ENCODE data around the gene BRMS1L. TPM values are rescaled to one million over a fixed set of nuclear protein-coding genes. Genes with fewer than 3 reads are reported as not detected.
"Not testable (repeated sequence)": the region's sequence is repeated elsewhere in the genome, so short reads cannot be mapped to it uniquely, and the experiment has no call there.

BRMS1L gene
- total RNA-seq, 4 donors from 2014 or later: 1.00 to 4.6 (median 3.7) TPM

DNA sequence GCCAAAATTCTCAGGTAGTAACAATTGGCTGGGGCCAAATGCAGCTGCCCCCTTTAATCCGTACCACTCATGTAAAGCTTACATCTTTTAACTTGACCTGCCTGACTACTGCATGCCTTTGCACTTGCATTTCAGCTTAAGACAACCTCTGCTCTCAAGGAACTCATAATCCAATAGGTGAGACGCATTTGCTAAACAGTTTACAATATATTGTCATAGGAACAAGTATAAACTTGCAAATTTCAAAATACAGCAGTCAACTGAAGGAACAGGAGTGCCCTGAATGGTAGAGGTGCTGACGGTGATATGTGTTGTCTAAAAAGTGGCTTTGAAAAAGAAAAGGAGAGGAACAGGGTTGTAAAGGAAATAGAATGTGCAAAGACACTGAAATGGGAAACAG, 3.6 kb upstream of the BRMS1L start:
- 73 to 83% methylated on average over 1 to 3 of the region's 3 CpGs for WGBS, 2 donors (ENCODE audit: low coverage in 1 of 2)
- in situ Hi-C loops (cut with MboI; ENCODE audit: low pct_ligation_motif_present in 1 of 4, low pct_unique_long_range_greater_than_20kb in 1 of 4, low sequenced_read_pairs in 3 of 4): loop anchor here in 1 of 4 donors (25.0 kb wide), 1 partner anchor 685 kb away; no protein-coding TSS in a partner anchor
- Histone ChIP-seq H3K4me3 (no peak overlapping the region), H3K9me3 (no peaks in the 10 kb centered on the region), H3K36me3 (no peaks in the 10 kb centered on the region), H3K27ac (no peak overlapping the region), H3K27me3 (no peaks in the 10 kb centered on the region), H3K4me1 (peaks cover 0 to 14% (median 5%) of the 10 kb centered on the region in 4 donors)
- TF ChIP-seq EP300 (IDR thresholded peaks at IDR 0.05; ENCODE audit: low read depth) (no peak), POLR2AphosphoS5 (IDR thresholded peaks at IDR 0.05) (no peak), POLR2A (IDR thresholded peaks at IDR 0.05) (no peak)
- TF ChIP-seq, protein P1, sequence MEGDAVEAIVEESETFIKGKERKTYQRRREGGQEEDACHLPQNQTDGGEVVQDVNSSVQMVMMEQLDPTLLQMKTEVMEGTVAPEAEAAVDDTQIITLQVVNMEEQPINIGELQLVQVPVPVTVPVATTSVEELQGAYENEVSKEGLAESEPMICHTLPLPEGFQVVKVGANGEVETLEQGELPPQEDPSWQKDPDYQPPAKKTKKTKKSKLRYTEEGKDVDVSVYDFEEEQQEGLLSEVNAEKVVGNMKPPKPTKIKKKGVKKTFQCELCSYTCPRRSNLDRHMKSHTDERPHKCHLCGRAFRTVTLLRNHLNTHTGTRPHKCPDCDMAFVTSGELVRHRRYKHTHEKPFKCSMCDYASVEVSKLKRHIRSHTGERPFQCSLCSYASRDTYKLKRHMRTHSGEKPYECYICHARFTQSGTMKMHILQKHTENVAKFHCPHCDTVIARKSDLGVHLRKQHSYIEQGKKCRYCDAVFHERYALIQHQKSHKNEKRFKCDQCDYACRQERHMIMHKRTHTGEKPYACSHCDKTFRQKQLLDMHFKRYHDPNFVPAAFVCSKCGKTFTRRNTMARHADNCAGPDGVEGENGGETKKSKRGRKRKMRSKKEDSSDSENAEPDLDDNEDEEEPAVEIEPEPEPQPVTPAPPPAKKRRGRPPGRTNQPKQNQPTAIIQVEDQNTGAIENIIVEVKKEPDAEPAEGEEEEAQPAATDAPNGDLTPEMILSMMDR (IDR thresholded peaks at IDR 0.05): no peak
- DNase-seq: no peak
- intact Hi-C loops (cut with DNase I; ENCODE audit: low total_unique reads): no loop called here

DNA sequence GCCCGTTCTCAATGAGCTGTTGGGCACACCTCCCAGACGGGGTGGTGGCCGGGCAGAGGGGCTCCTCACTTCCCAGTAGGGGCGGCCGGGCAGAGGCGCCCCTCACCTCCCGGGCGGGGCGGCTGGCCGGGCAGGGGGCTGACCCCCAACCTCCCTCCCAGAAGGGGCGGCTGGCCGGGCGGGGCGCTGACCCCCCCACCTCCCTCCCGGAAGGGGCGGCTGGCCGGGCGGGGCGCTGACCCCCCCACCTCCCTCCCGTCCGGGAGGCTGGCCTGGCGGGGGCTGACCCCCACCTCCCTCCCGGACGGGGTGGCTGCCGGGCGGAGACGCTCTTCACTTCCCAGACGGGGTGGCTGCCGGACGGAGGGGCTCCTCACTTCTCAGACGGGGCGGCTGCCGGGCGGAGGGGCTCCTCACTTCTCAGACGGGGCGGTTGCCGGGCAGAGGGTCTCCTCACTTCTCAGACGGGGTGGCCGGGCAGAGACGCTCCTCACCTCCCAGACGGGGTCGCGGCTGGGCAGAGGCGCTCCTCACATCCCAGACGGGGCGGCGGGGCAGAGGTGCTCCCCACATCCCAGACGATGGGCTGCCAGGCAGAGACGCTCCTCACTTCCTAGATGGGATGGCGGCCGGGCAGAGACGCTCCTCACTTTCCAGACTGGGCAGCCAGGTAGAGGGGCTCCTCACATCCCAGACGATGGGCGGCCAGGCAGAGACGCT, 1.5 kb upstream of the BRMS1L start:
- DNase-seq; intact Hi-C loops (cut with DNase I; ENCODE audit: low total_unique reads); H3K4me3 ChIP-seq; H3K9me3 ChIP-seq; H3K27me3 ChIP-seq; H3K27ac ChIP-seq; H3K36me3 ChIP-seq: not testable (repeated sequence)
- WGBS, 2 donors (ENCODE audit: low coverage in 1 of 2): 93% methylated on average over 5 of the region's 55 CpGs; no CpG with 5 or more reads in 1 of the 2 donors
- peaks cover 0 to 17% (median 6%) of the 10 kb centered on the region in 4 donors for H3K4me1 ChIP-seq
- in situ Hi-C loops (cut with MboI; ENCODE audit: low pct_ligation_motif_present in 1 of 4, low pct_unique_long_range_greater_than_20kb in 1 of 4, low sequenced_read_pairs in 3 of 4): loop anchor here in 1 of 4 donors (25.0 kb wide), 1 partner anchor 687 kb away; no protein-coding TSS in a partner anchor

DNA sequence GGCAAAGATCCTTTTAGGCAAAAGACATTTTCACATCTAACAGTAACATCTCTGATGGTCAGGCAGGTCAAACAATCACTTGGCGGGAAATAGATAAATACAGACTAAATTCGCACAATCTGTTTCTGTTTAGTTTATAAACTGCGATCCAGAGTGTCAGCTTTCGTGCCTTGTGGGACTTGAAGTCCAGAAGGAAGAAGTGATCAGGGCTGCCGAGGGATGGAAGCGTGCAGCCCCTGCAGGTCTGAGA, 245 bp upstream of the BRMS1L start:
- Histone ChIP-seq H3K27ac (peak overlapping the region; percentile 94 to 99 (median 98)), H3K4me3 (peak overlapping the region; percentile 18 to 86 (median 74)), H3K27me3 (no peaks in the 10 kb centered on the region), H3K36me3 (no peaks in the 10 kb centered on the region), H3K9me3 (no peaks in the 10 kb centered on the region), H3K4me1 (peaks cover 0 to 17% (median 6%) of the 10 kb centered on the region in 4 donors)
- 0% methylated on average over 3 to 6 of the region's 6 CpGs for WGBS, 2 donors (ENCODE audit: low coverage in 1 of 2)
- TF ChIP-seq, protein P1 (IDR thresholded peaks at IDR 0.05): no peak
- TF ChIP-seq EP300 (IDR thresholded peaks at IDR 0.05; ENCODE audit: low read depth) (no peak), POLR2AphosphoS5 (IDR thresholded peaks at IDR 0.05) (no peak), POLR2A (IDR thresholded peaks at IDR 0.05) (no peak)
- in situ Hi-C loops (cut with MboI; ENCODE audit: low pct_ligation_motif_present in 1 of 4, low pct_unique_long_range_greater_than_20kb in 1 of 4, low sequenced_read_pairs in 3 of 4): no loop called here
- no peak for DNase-seq
- intact Hi-C loops (cut with DNase I; ENCODE audit: low total_unique reads): no loop called here

DNA sequence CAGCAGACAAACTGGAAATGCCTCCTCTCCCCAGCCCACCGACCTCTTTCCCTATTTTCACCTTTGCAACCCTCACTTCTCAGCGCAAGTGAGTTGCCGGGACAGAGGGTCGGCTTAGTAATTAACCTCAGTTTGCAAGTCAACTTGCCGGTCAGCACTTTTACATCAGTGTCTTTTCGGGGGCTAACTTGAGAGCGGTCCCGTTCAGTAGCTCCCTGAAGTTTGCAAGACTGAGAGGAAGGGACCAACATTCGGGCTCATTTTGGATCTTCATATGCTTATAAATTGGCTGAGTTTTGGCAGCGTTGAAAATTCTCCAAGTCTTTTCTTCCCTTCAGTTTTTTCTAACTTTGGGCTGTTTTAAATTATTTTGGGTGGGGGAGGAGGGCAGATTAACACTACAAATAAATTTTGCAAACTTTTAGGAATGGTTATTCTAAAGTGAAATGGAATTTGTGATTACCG, 846 bp downstream of the BRMS1L start:
- H3K4me3 ChIP-seq: peak overlapping the region; percentile 62 to 86 (median 84)
- H3K27me3 ChIP-seq: no peaks in the 10 kb centered on the region
- no peaks in the 10 kb centered on the region for H3K9me3 ChIP-seq
- peak overlapping the region; percentile 94 to 99 (median 98) for H3K27ac ChIP-seq
- H3K4me1 ChIP-seq: peaks cover 0 to 12% (median 6%) of the 10 kb centered on the region in 4 donors
- DNase-seq: no peak
- in situ Hi-C loops (cut with MboI; ENCODE audit: low pct_ligation_motif_present in 1 of 4, low pct_unique_long_range_greater_than_20kb in 1 of 4, low sequenced_read_pairs in 3 of 4) (no loop called here), intact Hi-C loops (cut with DNase I; ENCODE audit: low total_unique reads) (no loop called here)
- H3K36me3 ChIP-seq: peaks cover 0 to 6% (median 0%) of the 10 kb centered on the region in 4 donors
- TF ChIP-seq, protein P1 (IDR thresholded peaks at IDR 0.05): peak in 1 of 5 experiments; percentile 4
- TF ChIP-seq POLR2AphosphoS5 (IDR thresholded peaks at IDR 0.05): no peak
- TF ChIP-seq POLR2A (IDR thresholded peaks at IDR 0.05): no peak
- no peak for TF ChIP-seq EP300 (IDR thresholded peaks at IDR 0.05; ENCODE audit: low read depth)
- 4 to 8% methylated on average over 3 to 11 of the region's 11 CpGs for WGBS, 2 donors (ENCODE audit: low coverage in 1 of 2)

Measured in transverse colon (tissue), 4 donors.